HEK293 (cell line): ENCODE measurements around the gene HDAC11.

Experiments
- CTCF ChIA-PET: fragments of 350-600 bp; formaldehyde crosslinking; extraction: SDS; loops from one replicate; lab custom pipeline; 2021; ENCODE audit warnings: antibody characterized with exemption; lab: Yijun Ruan, JAX
- POLR2A ChIA-PET: fragments of 300-600 bp; formaldehyde crosslinking; extraction: SDS; loops from one replicate; lab custom pipeline; 2020; ENCODE audit warnings: antibody characterized with exemption, inconsistent platforms; lab: Yijun Ruan, JAX
- H3K27ac ChIP-seq: fragments of 200-500 bp; sonication (Bioruptor generic); 2 replicates; pipeline ENCODE4 v1.5.1; 2014; ENCODE audit warnings: low read depth, low read length, control low read depth, inconsistent platforms; ENCODE audit errors: extremely low read depth
- H3K36me3 ChIP-seq, 2 experiments: fragments of 200-500 bp in 1 of 2; sonication (Bioruptor generic) in 1 of 2; 1 replicate in 1 of 2; 2 replicates in 1 of 2; pipeline ENCODE4 v1.5.1; 2014 to 2017; ENCODE audit warnings: inconsistent platforms in 2 of 2, low read length in 2 of 2; ENCODE audit not compliant: control insufficient read depth in 2 of 2, insufficient read depth in 1 of 2
- H3K4me1 ChIP-seq: fragments of 200-500 bp; sonication (Bioruptor generic); 2 replicates; pipeline ENCODE4 v1.5.1; 2014; ENCODE audit warnings: mild to moderate bottlenecking, low read length, inconsistent platforms; ENCODE audit not compliant: control insufficient read depth, insufficient read depth
- H3K4me3 ChIP-seq: 2 replicates; pipeline ENCODE4 v1.5.1; 2011; ENCODE audit warnings: low read depth, mild to moderate bottlenecking, control low read depth, low read length, moderate library complexity
- H3K9me3 ChIP-seq: fragments of 200-500 bp; sonication (Bioruptor generic); 2 replicates; pipeline ENCODE4 v1.5.1; 2014; ENCODE audit warnings: low read depth, low read length, inconsistent platforms; ENCODE audit not compliant: control insufficient read depth, insufficient read depth
- EGR2 ChIP-seq: fragments of 450-650 bp; formaldehyde crosslinking; IDR thresholded peaks from 2 replicates; pipeline ENCODE4 v1.5.1; 2016; ENCODE audit warnings: low read depth, missing biosample characterization, missing genetic modification characterization
- HOXC10 ChIP-seq: sonication (generic); formaldehyde crosslinking; IDR thresholded peaks from 2 replicates; pipeline ENCODE4 v1.8.1; 2023; ENCODE audit warnings: mild to moderate bottlenecking, missing genetic modification reagents
- RBAK ChIP-seq: fragments of 450-650 bp; formaldehyde crosslinking; IDR thresholded peaks from 2 replicates; pipeline ENCODE4 v1.5.1; 2016; ENCODE audit warnings: missing biosample characterization, missing genetic modification characterization
- TCF7L2 ChIP-seq: IDR thresholded peaks from 2 replicates; pipeline ENCODE4 v1.6.1; 2011; ENCODE audit warnings: low read depth, mild to moderate bottlenecking, inconsistent platforms, low read length, moderate library complexity, borderline replicate concordance
- ZBTB17 ChIP-seq: fragments of 450-650 bp; formaldehyde crosslinking; IDR thresholded peaks from 2 replicates; pipeline ENCODE4 v1.5.1; 2016; ENCODE audit warnings: missing biosample characterization, missing genetic modification characterization
- ZBTB21 ChIP-seq: fragments of 450-650 bp; formaldehyde crosslinking; IDR thresholded peaks from 2 replicates; pipeline ENCODE4 v1.5.1; 2017; ENCODE audit warnings: missing biosample characterization, missing genetic modification characterization
- ZBTB26 ChIP-seq: fragments of 450-650 bp; formaldehyde crosslinking; optimal IDR thresholded peaks from 2 replicates; pipeline ENCODE3; 2016; ENCODE audit warnings: missing biosample characterization, mild to moderate bottlenecking, missing genetic modification characterization
- ZBTB48 ChIP-seq: fragments of 450-650 bp; formaldehyde crosslinking; IDR thresholded peaks from 2 replicates; pipeline ENCODE4 v1.5.1; 2016; ENCODE audit warnings: missing biosample characterization, missing genetic modification characterization
- ZEB2 ChIP-seq: fragments of 450-650 bp; formaldehyde crosslinking; IDR thresholded peaks from 2 replicates; pipeline ENCODE4 v1.5.1; 2016; ENCODE audit warnings: missing biosample characterization, missing genetic modification characterization
- ZNF112 ChIP-seq: fragments of 450-650 bp; formaldehyde crosslinking; IDR thresholded peaks from 2 replicates; pipeline ENCODE4 v1.5.0; 2017; ENCODE audit warnings: missing biosample characterization, missing genetic modification characterization
- ZNF133 ChIP-seq: fragments of 450-650 bp; formaldehyde crosslinking; IDR thresholded peaks from 2 replicates; pipeline ENCODE4 v1.5.1; 2016; ENCODE audit warnings: missing biosample characterization, missing genetic modification characterization
- ZNF140 ChIP-seq: fragments of 450-650 bp; formaldehyde crosslinking; IDR thresholded peaks from 2 replicates; pipeline ENCODE4 v1.5.1; 2016; ENCODE audit warnings: missing biosample characterization, missing genetic modification characterization
- ZNF16 ChIP-seq: fragments of 450-650 bp; formaldehyde crosslinking; IDR thresholded peaks from 2 replicates; pipeline ENCODE4 v1.5.1; 2016; ENCODE audit warnings: low read depth, missing biosample characterization, missing genetic modification characterization
- ZNF302 ChIP-seq: fragments of 450-650 bp; formaldehyde crosslinking; IDR thresholded peaks from 2 replicates; pipeline ENCODE4 v1.5.1; 2016; ENCODE audit warnings: missing biosample characterization, missing genetic modification characterization, low read depth
- ZNF341 ChIP-seq: fragments of 450-650 bp; formaldehyde crosslinking; IDR thresholded peaks from 2 replicates; pipeline ENCODE4; 2016; ENCODE audit warnings: low read depth, missing biosample characterization, missing genetic modification characterization
- ZNF423 ChIP-seq: fragments of 450-650 bp; formaldehyde crosslinking; IDR thresholded peaks from 2 replicates; pipeline ENCODE4 v1.5.1; 2016; ENCODE audit warnings: missing biosample characterization, missing genetic modification characterization
- ZNF513 ChIP-seq: fragments of 450-650 bp; IDR thresholded peaks from 2 replicates; pipeline ENCODE4 v1.5.1; 2018; ENCODE audit warnings: missing biosample characterization, missing genetic modification characterization
- ZNF585B ChIP-seq: fragments of 450-650 bp; formaldehyde crosslinking; IDR thresholded peaks from 2 replicates; pipeline ENCODE4 v1.5.1; 2016; ENCODE audit warnings: missing biosample characterization, missing genetic modification characterization
- ZNF639 ChIP-seq: fragments of 450-650 bp; formaldehyde crosslinking; IDR thresholded peaks from 2 replicates; pipeline ENCODE4 v1.5.1; 2016; ENCODE audit warnings: missing biosample characterization, missing genetic modification characterization
- ZNF701 ChIP-seq: fragments of 450-650 bp; formaldehyde crosslinking; IDR thresholded peaks from 2 replicates; pipeline ENCODE4 v1.5.1; 2016; ENCODE audit warnings: missing biosample characterization, missing genetic modification characterization
- ZNF785 ChIP-seq: fragments of 450-650 bp; formaldehyde crosslinking; IDR thresholded peaks from 2 replicates; pipeline ENCODE4 v1.5.1; 2016; ENCODE audit warnings: missing biosample characterization, missing genetic modification characterization
- ZSCAN4 ChIP-seq: fragments of 450-650 bp; formaldehyde crosslinking; IDR thresholded peaks from 2 replicates; pipeline ENCODE4 v1.5.1; 2017; ENCODE audit warnings: missing biosample characterization, missing genetic modification characterization

The HDAC11 gene

GRCh38 chr3:13550423-13550690 lies 70.3 kb downstream of the HDAC11 start:
- H3K36me3 ChIP-seq: no peaks in the 10 kb centered on the region
- H3K27ac ChIP-seq: no peak overlapping the region
- TF ChIP-seq ZNF16 (tag by site-specific recombination) (no peak), ZNF639 (tag by site-specific recombination) (no peak), ZNF785 (tag by site-specific recombination) (no peak), RBAK (no peak), ZBTB17 (tag by site-specific recombination) (no peak), TCF7L2 (no peak), ZNF140 (tag by site-specific recombination) (no peak), ZBTB48 (tag by site-specific recombination) (no peak), ZBTB26 (tag by site-specific recombination) (no peak), ZNF302 (tag by site-specific recombination) (no peak), ZNF585B (tag by site-specific recombination) (no peak), ZBTB21 (tag by site-specific recombination) (no peak), ZEB2 (tag by site-specific recombination) (no peak), ZNF701 (tag by site-specific recombination) (no peak), ZNF513 (tag by site-specific recombination) (no peak)
- H3K9me3 ChIP-seq: no peaks in the 10 kb centered on the region
- POLR2A ChIA-PET: interaction anchor here (0.6 kb wide), 1 partner anchor 52 kb away, joined by 5 read pairs; no protein-coding TSS in a partner anchor
- H3K4me3 ChIP-seq: no peak overlapping the region
- no peaks in the 10 kb centered on the region for H3K4me1 ChIP-seq
- CTCF ChIA-PET: no interaction called here

- CTCF ChIA-PET: no interaction called here
- Histone ChIP-seq H3K36me3 (no peaks in the 10 kb centered on the region), H3K9me3 (no peaks in the 10 kb centered on the region), H3K4me3 (no peak overlapping the region), H3K27ac (no peak overlapping the region), H3K4me1 (no peaks in the 10 kb centered on the region)
- TF ChIP-seq ZNF133 (no peak), EGR2 (tag by site-specific recombination) (no peak), ZNF341 (no peak), ZSCAN4 (tag by site-specific recombination) (no peak), ZBTB21 (tag by site-specific recombination) (no peak), HOXC10 (CRISPR knock-in tag) (no peak), ZNF112 (no peak), ZNF423 (tag by site-specific recombination) (no peak)
- POLR2A ChIA-PET: no interaction called here
Observed at GRCh38 chr3:13550791-13551360, 70.8 kb downstream of the HDAC11 start.
